ENCODE measurements around the gene UQCR11. TPM values are rescaled to one million over a fixed set of nuclear protein-coding genes. Genes with fewer than 3 reads are reported as not detected.
A peak's percentile ranks its signal among the peaks of the same experiment; 100 is the strongest.

UQCR11 gene
- total RNA-seq, 4 donors from 2014 or later: 56.6 to 83.2 (median 64.6) TPM

- no peak for TF ChIP-seq CTCF (IDR thresholded peaks at IDR 0.05)
- ATAC-seq (ENCODE audit: low FRiP score) (no peak), DNase-seq (ENCODE audit: low spot score) (no peak)
These were observed 5.8 kb downstream of the UQCR11 start for GRCh38 chr19:1599460-1599846.

GRCh38 chr19:1598777-1599459 lies 6.3 kb downstream of the UQCR11 start:
- ATAC-seq (ENCODE audit: low FRiP score) (no peak), DNase-seq (ENCODE audit: low spot score) (no peak)
- no peak for TF ChIP-seq CTCF (IDR thresholded peaks at IDR 0.05)

- ATAC-seq (ENCODE audit: low FRiP score) (no peak), DNase-seq (ENCODE audit: low spot score) (no peak)
- TF ChIP-seq CTCF (IDR thresholded peaks at IDR 0.05): no peak
These were observed 11.8 kb downstream of the UQCR11 start for GRCh38 chr19:1593501-1593772.

GRCh38 chr19:1592755-1593500 lies 12.3 kb downstream of the UQCR11 start, which contains the start of gene MBD3:
MBD3 (minus strand) TSS chr19:1592865; CDS start chr19:1592631, 234 bp downstream.
- DNase-seq (ENCODE audit: low spot score) (peak; percentile 70), ATAC-seq (ENCODE audit: low FRiP score) (peak; percentile 96)
- TF ChIP-seq CTCF (IDR thresholded peaks at IDR 0.05): no peak

GRCh38 chr19:1592024-1592754 lies 13.1 kb downstream of the UQCR11 start:
- TF ChIP-seq CTCF (IDR thresholded peaks at IDR 0.05): no peak
- peak; percentile 42 for DNase-seq (ENCODE audit: low spot score)

GRCh38 chr19:1591421-1592023 lies 13.7 kb downstream of the UQCR11 start:
- no peak for DNase-seq (ENCODE audit: low spot score)
- ATAC-seq (ENCODE audit: low FRiP score): no peak
- no peak for TF ChIP-seq CTCF (IDR thresholded peaks at IDR 0.05)

More at GRCh38 chr19:1592024-1592754, 13.1 kb downstream of the UQCR11 start:
- peak; percentile 85 for ATAC-seq (ENCODE audit: low FRiP score)

Measured in omental fat pad (tissue), 4 donors.